HG02678 (cell line): ENCODE results near the gene NANOS1.

ENCODE experiments used
- ATAC-seq: cut with Tn5 transposase; IDR thresholded peaks from one replicate; pipeline ENCODE4 v1.9.1; 2021; ENCODE audit warnings: mild to moderate bottlenecking, moderate library complexity; ENCODE audit not compliant: unreplicated experiment

Gene NANOS1

DNA sequence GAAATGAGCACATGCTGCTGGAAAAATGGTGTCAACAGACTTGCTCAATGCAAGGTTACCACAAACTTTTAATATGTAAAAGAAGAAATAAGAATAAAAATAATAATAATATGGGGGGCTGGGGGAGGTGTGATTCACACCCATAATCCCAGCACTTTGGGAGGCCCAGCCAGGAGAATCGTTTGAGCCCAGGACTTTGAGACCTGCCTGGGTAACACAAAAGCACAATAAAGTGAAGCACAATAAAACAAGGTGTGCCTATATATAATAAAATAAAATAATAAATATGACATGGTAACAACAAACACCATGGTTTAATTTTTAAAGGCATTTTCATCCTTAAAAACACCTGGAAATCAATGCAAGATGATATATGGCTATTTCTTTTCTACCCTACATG, 26.0 kb downstream of the NANOS1 start:
- no peak for ATAC-seq

- ATAC-seq: no peak
These were observed 28.5 kb downstream of the NANOS1 start for GRCh38 chr10:119058010-119058409.

DNA sequence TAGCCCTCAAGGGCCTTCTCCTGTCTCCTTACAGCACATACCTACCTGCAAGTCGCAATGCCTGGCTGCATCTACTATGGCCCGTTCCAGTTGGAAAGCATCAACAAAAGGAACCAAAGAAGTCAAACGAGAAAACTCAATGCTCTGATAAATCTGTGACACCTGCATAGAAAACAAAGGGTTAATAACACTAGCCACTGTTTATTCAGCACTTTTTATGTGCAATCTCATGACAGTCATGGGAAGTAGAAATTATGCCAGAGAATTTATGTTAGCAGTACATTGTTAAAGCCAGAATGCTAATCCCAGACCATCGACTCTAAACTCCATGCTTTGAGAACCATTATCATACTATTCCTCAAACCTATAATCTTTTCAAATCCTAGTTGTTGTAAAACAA, 30.0 kb downstream of the NANOS1 start:
- ATAC-seq: no peak

- no peak for ATAC-seq
These were observed 30.6 kb downstream of the NANOS1 start for GRCh38 chr10:119060107-119060506.

- ATAC-seq: peak; percentile 62
These were observed 31.8 kb downstream of the NANOS1 start for GRCh38 chr10:119061352-119061751.

DNA sequence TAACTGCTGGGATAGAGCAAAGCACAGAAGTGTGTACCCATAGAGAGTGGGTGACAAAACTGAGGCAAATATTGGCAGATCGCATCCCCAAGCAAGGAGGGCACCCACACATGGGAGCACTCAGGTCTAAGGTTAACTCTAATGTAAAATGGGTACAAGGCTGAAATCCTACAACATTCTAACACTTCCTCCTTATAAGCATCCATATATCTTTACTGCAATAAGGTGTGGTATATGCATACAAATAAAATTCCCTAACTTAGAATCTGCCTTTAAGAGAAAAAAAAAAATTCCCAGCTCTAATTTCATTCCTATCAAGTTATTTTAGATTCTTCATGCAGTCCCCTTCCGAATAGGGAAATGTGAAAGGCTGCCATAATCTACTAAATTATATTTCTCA, 32.4 kb downstream of the NANOS1 start:
- ATAC-seq: no peak

- no peak for ATAC-seq
These were observed 41.1 kb downstream of the NANOS1 start for GRCh38 chr10:119070395-119071165.

- ATAC-seq: no peak
These were observed 44.1 kb downstream of the NANOS1 start for GRCh38 chr10:119073584-119073983.

- no peak for ATAC-seq
These were observed 49.1 kb downstream of the NANOS1 start for GRCh38 chr10:119078422-119079179.

DNA sequence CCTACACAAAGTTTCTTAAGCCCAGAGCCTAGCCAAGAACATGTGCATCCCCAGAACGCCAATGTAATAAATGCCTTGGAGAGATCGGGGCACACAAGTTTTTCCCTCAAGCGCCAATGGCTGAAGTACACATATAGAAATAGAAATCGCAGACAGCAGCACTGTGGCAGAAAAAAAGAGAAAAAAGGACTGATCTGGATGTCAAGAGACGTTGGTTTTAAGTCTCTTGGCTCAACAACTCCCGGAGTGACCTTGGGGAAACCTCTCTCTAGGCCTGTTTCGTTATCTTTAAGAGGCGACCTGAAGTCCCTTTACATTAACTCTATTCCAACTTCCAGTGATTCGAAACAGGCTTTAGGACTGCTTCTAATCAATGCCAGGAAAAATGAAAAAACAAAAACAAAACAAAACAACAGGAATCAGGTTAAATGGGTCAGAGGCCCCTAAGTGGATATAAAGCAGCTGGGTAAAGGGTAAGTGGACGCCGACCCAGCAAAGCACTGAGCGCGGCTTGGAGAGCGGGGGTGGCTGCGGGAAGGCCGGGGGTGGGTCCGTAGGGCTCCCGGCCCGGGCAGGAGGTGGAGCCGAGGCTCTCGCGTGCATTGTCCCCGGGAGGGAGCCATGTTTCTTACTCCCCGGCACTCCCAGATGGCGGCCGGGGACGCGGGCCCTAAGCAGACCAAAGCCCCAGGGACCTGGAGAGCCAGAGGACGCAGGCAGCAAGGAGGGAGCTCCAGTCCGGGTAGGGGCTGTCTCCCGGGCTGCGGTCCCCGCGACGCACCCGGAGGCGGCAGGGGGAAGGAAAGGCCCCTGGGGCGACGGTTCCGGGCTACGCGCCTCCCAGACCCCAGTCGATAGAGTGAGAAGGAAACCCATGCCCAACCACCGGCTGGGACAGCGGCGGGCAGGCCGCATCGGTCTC, 50.3 kb downstream of the NANOS1 start:
- ATAC-seq: peak; percentile 63

- ATAC-seq: peak; percentile 83
These were observed 51.2 kb downstream of the NANOS1 start, which contains the start of gene EIF3A for GRCh38 chr10:119080521-119081259. Gene EIF3A (minus strand): TSS chr10:119080817. CDS start chr10:119080676, 141 bp downstream.
